GM21526 (cell line): ENCODE results near the gene RASAL1.
"Not testable (repeated sequence)": the region's sequence is repeated elsewhere in the genome, so short reads cannot be mapped to it uniquely, and the experiment has no call there.

Experiments
- ATAC-seq: cut with Tn5 transposase; IDR thresholded peaks from one replicate; pipeline ENCODE4 v1.9.1; 2021; ENCODE audit warnings: moderate library complexity; ENCODE audit not compliant: unreplicated experiment, low FRiP score

The RASAL1 gene

DNA sequence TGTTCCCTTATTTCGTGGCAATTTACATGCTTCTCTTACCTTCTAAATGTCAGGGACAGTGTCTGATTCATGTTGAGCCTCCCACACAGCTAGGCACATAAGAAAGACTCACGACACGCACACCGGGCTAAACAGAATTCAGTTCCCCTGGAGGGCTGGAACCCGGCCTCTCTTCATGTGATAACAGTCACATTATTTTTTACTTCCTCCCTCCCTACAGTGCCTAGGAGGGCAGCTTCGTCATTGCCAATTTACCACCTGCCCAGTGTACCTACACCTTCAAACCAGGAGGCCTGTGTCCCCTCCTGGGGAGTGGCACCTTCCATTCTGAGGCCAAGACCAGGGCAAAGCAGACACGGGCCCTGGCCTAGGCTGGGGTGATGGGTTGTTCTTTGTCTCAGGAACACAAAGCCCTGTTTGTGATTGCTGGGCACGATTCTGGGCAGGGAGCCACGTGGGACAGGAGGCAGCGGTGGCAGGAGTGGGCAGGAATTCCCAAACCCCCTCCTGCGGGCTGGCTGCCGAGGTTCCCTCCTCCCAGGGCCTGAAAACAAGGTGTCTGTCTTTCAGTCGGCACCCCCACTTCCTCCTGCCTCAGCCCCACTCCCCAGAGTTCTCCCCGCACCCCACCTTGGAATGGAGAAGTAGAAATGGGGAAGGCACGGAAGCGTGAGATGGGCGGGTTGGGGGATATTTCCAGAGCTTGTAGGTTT lies 6.8 kb upstream of the RASAL1 start:
- no peak for ATAC-seq

DNA sequence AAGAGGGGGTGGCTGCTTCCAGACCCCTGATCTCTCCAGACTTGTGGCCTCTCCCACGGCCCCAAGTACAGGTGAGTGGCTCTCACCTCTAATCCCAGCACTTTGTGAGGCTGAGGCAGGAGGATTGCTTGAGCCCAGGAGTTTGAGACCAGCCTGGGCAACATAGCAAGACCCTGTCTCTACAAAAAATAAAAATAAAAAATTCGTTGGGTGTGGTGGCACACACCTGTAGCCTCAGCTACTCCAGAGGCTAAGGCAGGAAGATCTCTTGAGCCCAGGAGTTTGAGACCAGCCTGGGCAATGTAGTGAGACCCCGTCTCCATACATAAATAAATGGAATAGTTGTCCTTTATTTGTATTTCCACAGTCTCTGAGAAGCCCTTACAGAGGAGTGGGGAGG lies 6.2 kb upstream of the RASAL1 start:
- not testable (repeated sequence) for ATAC-seq

DNA sequence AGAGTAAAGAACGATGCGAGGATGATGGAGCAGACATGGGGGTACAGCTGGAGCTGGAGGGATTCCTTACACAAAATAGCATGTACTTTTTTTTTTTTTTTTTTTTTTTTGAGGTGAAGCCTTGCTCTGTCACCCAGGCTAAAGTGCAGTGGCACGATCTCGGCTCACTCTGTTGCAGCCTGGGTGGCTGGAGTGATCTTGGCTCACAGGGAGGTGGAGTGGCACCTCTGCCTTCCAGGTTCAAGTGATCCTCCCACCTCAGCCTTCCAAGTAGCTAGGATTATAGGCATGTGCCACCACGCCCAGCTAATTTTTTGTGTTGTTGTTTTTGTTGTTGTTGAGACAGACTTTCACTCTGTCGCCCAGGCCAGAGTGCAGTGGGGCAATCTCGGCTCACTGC lies 5.1 kb upstream of the RASAL1 start:
- no peak for ATAC-seq

DNA sequence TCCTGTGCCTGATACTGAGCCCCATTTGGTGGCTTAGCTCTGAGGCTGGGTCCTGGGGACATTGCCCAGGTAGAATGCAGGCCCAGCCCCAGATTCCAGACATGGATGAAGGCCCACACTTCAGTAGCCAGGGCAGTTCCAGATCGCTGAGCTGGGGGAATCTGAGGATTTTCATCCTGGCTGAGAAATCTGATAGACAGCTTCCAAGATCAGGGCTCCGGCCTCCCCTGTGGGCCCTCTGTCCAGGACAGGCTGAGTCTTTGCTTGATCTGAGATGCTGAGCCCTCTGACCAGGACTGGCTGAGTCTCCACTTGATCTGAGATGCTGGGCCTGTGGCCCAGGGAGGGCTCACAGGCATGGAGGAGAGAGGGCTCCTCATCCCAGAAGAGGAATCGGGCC lies 3.3 kb upstream of the RASAL1 start:
- no peak for ATAC-seq

DNA sequence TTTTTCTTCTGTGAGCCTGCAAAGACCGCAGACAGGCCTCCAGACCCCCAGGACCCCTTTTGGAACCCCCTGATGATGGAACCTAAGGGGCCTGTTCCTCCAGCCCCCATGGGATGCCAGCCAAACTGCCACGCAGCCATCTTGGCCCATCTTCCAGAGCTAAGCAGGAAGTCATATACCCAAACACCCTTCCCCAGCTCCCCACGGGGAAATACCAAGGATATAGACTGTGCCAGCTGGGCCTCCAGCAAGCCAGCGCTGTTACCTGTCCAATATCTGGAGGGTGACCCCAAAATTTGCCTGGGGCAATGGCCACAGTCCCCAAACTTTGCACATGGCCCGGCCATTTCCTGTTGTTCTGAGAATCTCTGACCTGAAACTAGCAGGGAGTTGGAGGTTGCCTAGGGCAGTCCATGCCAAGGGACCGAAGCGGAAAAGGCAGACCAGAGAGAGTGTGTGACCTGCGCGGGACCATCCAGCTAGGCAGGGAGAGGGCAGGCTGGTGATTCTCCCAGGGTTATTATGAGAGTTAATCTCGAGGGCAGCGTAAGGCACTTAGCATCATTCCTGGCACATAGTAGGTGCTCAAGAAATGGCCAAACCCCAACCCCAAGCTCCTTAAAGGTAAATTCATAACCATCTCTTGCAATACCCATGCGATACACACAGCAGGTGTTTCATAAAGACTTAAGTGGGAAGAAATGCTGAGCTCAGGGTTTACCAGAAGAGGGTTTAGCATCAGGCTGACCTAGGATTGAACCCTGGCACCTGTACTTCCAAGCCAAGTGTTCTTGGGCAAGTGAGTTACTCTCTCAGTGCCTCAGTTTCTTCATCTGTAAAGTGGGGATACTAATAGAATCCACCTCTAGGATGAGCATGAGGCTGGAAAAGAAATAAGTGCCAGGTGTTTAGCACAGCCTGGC lies 2.6 kb upstream of the RASAL1 start:
- no peak for ATAC-seq

DNA sequence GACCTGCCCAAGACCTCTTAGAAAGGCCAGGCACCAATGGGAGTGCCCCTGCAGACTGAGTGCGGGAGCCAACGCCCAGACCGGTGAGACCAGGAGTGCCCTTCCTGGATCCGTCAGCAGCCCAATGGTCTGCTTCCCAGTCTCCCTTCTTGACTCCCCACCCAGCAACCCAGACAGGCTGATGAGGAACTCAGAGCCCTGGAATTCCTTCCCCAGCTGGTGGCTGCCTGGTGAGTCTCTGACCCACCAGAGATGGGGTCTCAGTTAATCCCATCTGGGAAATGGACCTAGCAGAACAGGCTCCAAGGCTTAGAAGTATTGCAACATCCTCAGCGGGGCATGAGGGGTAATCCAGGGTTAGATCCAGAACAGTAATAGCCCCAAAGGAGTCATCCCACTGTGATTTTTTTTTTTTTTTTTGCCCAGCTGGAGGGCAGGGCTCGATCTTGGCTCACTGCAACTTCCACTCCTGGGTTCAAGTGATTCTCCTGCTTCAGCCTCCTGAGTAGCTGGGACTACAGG lies 1.5 kb upstream of the RASAL1 start:
- ATAC-seq, result no peak

DNA sequence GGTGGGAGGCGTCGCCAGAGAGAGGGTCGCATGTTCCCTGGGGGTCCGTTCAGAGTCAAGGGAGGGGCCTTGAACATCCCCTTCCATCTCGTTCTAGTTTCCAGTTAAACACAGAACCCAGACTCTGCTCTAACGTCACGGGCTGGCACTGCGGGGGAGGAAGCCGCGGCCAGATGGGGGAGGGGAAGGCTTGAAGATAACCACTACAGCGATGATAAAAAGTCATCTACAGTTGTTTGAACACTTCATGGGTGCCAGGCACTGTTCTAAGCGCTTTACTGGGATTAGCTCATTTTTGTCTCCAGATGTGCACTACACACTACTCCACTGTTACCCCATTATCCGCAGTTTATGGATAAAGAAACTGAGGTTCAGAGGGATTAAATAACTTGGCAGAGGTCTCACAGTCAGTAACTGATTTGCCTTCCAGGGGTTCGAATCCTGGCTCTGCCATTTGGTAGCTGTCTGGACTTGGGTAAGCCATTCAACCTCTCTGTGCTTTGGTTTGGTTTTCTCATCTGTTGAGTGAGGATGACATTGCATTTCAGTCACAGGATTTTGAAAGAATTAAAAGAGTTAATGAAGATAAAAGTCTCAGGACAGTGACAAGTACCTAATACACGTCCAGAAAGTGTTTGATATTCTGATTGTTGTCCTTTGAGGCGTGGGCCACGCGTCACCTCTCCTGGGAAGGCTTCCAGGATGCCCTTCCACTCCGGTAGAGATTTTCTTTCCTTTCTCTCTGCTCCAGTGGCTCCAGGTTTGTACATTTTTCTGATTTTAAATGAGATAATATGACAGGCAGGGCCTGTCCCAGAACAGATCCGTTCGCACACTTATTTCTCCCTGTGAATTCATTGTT lies 798 bp upstream of the RASAL1 start:
- no peak for ATAC-seq

DNA sequence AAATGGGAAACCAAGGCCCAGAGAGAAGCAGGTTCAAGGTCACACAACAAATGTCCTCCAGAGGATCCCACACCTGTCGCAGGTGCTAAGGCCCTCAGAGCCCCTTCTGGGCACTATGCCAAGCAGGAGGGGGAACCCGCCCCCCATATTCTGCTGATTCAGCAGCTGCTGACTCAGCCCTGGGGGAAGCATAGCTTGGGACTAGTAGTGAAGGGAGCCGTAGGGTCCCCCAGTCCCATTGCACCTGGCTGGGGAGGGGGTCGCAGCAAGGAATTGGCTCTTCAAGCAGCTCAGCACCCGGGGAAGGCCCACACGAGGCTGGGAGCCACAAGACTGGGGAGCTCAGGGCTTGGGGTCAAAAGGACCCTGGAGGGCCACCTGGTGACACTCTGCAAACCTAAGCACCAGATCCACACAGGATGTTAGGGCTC lies 1.0 kb downstream of the RASAL1 start:
- ATAC-seq, result no peak

DNA sequence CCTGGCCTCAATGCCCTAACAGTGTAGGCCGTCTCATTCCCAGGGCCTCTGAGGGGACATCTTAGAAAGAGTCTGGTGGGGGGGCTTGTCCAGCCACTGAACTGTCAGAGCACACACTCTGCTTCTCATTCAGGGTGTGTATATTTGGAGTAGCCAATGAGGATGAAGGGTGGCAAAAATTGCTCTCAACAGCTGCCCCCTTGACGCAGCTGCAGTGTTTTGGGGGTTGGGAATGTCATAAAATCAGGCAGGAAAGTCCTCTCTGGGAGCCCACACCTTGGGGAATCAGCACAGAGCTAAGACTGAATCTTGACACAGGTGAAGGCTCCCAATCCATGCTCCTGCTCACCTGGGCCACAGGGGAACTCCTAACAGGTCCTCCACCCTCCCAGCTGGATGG lies 1.5 kb downstream of the RASAL1 start:
- ATAC-seq, result no peak

DNA sequence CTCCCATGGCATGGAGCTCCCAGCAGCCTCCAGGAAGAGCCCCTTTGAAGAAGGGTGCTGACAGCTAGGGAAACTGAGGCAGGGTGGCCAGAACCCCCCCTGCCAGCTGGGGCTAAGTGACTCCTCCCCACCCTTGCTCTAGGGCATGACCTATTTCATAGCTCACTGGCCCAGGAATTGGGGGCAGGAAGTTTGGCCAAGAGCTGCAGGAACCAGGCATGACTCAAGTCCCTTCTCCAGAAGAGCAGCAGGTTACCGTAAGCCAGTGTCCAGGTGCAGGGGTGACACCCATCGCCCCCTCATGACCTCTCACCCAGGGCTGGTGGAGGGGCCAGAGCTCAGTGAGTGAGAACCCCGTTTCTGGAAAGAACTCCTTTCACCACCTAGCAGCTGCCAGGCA lies 1.9 kb downstream of the RASAL1 start:
- ATAC-seq, result no peak

DNA sequence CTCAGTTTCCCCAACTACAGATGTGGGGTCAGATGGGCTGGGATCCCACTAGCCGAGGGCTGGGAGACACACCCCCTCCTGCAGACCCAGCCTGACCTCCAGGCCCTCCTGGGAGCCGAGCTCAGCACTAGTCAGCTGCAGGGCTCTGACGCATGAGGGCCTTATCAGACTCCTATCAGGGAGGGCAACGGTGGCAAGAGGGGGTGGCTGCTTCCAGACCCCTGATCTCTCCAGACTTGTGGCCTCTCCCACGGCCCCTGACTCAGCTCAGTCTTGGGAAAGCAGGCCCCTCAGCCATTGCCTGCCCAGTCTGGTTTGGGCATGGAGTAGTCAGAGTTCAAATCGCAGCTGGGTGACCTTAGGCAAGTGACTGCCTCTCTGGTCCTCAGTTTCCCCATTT lies 2.5 kb downstream of the RASAL1 start:
- no peak for ATAC-seq

DNA sequence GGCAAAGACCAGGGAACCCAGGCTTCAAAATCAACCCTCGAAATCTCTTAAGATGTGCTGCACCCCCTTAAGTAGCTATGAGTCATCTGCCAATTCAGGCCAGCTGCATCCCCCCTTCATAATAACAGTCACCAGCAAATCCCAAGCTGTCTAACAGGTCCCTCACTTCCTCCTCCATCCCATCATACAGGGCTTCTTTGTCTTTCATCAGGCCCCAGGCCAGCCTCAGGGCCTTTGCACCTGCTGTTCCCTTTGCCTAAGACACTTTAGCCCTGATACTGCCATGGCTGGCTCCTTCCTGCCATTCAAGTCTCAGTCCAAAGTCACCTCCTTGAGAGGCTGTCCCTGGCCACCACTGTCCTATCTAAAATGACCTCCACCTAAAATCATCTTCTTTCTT lies 4.0 kb downstream of the RASAL1 start:
- no peak for ATAC-seq

DNA sequence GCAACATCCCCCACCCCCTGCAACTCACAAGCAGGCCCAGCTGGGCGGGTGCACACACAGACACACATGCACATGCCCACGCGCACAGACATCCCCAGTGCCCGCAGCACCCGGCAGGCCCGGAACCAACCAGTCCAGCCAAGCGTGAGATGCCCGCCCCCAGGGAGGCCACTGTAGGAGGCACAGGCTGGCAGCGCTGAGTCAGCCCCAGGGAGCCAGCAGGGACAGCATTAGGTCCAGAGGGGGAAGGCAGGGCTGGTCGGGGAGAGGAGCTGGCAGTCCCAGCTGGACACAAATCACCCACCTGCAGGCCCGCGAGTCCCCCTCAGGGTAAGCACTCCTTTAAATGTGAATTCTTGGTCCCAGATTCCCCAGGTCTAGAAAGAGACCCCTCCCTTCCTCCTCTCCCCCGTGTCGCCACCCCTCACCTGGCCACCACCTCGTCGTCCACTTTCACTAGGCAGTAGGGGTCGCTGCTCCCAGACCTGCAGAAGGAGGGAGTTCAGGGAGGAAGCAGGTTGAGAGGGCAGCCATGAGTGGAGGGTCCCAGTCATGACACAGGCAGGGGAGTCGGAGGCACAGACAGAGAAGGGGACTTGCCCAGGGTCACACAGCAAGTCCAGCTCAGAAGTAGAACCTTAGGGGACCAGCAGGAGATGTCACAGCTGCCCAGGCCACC lies 5.0 kb downstream of the RASAL1 start:
- no peak for ATAC-seq

DNA sequence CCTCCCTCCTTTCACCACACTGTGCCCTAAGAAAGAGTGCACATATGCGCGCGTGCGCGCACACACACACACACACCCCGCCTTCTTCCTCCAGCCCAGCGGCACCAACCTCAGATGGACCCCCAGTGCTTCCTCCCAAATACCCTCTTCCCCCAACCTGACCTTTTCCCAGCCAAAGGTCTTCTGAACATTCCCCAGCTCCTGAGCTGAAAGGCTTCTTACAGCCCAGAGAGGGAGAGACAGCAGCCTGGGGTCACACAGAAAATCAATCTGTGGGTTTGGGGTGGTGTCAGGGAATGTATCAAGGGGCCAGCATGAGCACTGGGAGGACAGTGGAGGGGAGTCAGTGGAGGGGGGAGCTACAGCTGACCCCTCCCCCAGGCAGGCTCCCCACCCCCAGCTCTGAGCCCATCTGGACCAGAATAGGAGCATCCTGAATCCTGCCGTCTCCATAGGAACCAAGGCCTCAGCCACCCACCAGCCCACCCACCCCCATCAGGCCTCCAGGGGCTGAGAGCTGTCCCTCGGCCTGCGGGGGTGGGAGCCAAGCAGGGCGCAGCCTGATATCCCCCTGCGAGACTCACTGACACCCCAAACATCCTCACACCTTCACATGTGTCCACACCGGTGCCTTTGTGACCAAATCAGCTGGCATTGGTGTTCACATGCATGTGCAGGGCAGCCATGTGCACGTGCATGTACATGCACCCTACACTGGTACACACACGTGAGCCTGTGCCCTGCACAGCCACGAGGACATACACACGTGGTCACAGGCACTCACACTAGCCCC lies 5.7 kb downstream of the RASAL1 start:
- ATAC-seq, result no peak

DNA sequence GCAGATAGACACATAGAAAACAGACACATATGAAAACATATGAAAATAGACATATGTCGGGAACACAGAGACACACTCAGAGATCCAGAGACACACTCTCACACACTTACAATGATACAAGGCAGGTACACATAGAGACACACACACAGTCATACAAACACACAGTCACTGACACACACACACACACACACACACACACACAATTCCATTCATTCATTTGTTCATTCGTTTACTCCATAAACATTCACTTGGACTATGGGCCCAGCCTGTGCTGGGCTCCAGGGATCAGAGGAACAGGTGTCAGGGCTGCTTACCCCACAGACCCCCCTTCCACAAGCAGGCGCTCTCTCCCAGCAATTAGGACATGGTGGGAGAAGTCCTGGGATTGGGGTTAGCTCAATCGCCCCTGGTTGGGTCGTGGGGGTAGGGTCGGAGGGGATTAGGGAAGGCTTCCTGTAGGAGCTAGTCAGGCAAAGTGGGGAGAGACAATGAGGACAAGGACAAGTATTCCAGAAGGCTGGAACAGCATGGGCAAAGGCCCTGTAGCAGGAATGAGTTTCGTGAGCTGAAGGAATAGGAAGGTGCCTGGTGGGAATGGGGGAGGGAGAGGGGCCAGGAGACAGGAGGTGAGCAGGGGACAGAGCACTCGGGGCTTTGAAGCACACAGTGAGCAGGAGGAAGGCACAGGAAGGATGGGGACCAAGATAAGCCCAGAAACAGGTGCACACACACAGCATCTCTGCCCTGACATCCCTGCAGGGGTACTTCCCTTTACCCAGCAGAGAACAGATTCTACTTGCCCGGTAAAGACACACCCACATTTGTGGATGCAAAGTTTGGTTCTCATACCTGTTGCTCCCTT lies 6.5 kb downstream of the RASAL1 start:
- ATAC-seq, result no peak

DNA sequence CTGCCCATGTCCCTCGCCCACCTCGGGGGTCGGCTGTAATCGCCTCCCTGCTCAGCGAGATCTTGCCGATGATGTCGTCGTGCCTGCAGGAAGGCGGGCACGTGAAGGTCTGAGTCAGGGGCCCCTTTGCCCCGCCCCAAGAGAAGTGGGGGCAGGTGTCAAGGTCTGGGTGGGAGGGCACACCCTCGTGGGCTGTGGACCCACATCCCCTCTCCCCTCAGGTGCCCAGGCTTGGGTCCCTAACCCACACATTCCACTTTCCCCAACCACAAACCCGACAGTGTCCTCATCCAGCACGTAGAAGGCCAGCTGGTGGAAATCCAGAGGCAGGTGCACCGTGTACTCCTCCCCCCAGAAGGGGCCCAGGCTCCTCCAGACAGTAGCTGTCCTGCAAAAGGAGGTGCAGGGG lies 7.8 kb downstream of the RASAL1 start:
- no peak for ATAC-seq

DNA sequence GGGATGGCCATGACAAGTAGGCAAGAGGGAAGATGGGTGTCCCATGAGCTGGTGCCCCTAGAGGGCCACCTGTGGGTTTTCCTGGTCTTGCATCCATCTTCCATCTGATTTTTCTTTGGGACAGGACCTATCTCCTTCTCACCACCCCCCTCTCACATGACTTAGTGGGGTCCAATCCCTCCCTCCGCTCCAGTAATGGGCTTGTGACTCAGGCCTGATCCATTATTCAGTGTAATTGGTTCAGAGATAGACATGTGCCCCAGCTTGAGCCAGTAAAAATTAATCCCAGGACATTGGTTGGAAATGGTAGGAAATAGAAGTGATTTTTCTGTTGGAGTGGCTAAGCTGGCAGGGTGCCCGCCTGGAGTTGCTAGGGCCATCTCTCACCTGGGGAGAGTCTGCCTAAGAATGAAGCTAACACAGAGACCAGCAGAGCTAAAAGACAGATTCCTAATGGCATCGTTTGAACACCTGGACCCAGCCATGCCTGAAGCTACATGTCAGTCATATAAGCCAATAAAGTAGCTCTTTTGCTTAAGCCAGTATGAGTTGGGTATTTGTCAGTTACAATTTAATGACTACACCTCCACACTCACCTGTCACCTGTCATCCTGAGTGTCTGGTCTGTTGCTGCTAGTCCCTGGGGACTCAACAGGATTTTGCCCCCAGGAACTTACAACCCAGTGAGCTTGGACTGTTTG lies 14.7 kb downstream of the RASAL1 start:
- no peak for ATAC-seq
